IPS-18c (cell line): ENCODE measurements around the gene ELP6.
A peak's percentile ranks its signal among the peaks of the same experiment; 100 is the strongest.
"Not testable (repeated sequence)": the region's sequence is repeated elsewhere in the genome, so short reads cannot be mapped to it uniquely, and the experiment has no call there.

Experiments used
- H3K4me3 ChIP-seq: 2 replicates; pipeline ENCODE4 v1.7.0; 2013; ENCODE audit warnings: low read depth, mild to moderate bottlenecking, low read length, moderate library complexity; ENCODE audit not compliant: insufficient read depth
- H3K9me3 ChIP-seq: one replicate; pipeline ENCODE4 v1.6.1; 2013; ENCODE audit warnings: mild to moderate bottlenecking, low read length, moderate library complexity; ENCODE audit not compliant: control insufficient read depth, insufficient read depth

Gene ELP6

GRCh38 chr3:47520756-47521155 lies 7.2 kb upstream of the ELP6 start:
- Histone ChIP-seq H3K4me3 (no peak overlapping the region), H3K9me3 (no peaks in the 10 kb centered on the region)

GRCh38 chr3:47517937-47518336 lies 4.4 kb upstream of the ELP6 start:
- no peaks in the 10 kb centered on the region for H3K9me3 ChIP-seq
- no peak overlapping the region for H3K4me3 ChIP-seq

- no peaks in the 10 kb centered on the region for H3K9me3 ChIP-seq
- no peak overlapping the region for H3K4me3 ChIP-seq
These were observed 2.4 kb upstream of the ELP6 start for GRCh38 chr3:47515864-47516319.

GRCh38 chr3:47515100-47515499 lies 1.6 kb upstream of the ELP6 start:
- no peak overlapping the region for H3K4me3 ChIP-seq
- H3K9me3 ChIP-seq = no peaks in the 10 kb centered on the region

GRCh38 chr3:47512416-47513124 lies 942 bp downstream of the ELP6 start:
- H3K4me3 ChIP-seq = peak overlapping the region; percentile 97
- H3K9me3 ChIP-seq = no peaks in the 10 kb centered on the region

- H3K4me3 ChIP-seq, H3K9me3 ChIP-seq: not testable (repeated sequence)
These were observed 8.2 kb downstream of the ELP6 start for GRCh38 chr3:47505267-47505666.

- no peaks in the 10 kb centered on the region for H3K9me3 ChIP-seq
- no peak overlapping the region for H3K4me3 ChIP-seq
These were observed 9.4 kb downstream of the ELP6 start for GRCh38 chr3:47504113-47504512.

GRCh38 chr3:47503033-47503432 lies 10.5 kb downstream of the ELP6 start:
- H3K4me3 ChIP-seq = no peak overlapping the region

GRCh38 chr3:47496892-47497291 lies 16.6 kb downstream of the ELP6 start:
- no peak overlapping the region for H3K4me3 ChIP-seq
- H3K9me3 ChIP-seq = no peaks in the 10 kb centered on the region

More at GRCh38 chr3:47503033-47503432, 10.5 kb downstream of the ELP6 start:
- H3K9me3 ChIP-seq = no peaks in the 10 kb centered on the region

- no peak overlapping the region for H3K4me3 ChIP-seq
- H3K9me3 ChIP-seq = no peaks in the 10 kb centered on the region
These were observed 17.6 kb downstream of the ELP6 start for GRCh38 chr3:47495886-47496285.

GRCh38 chr3:47495111-47495510 lies 18.4 kb downstream of the ELP6 start:
- no peak overlapping the region for H3K4me3 ChIP-seq
- H3K9me3 ChIP-seq = no peaks in the 10 kb centered on the region

- Histone ChIP-seq H3K9me3 (no peaks in the 10 kb centered on the region), H3K4me3 (no peak overlapping the region)
These were observed 21.7 kb downstream of the ELP6 start for GRCh38 chr3:47491777-47492176.

- no peak overlapping the region for H3K4me3 ChIP-seq
- H3K9me3 ChIP-seq = no peaks in the 10 kb centered on the region
These were observed 22.3 kb downstream of the ELP6 start for GRCh38 chr3:47491186-47491585.

GRCh38 chr3:47487265-47487664 lies 26.2 kb downstream of the ELP6 start:
- Histone ChIP-seq H3K9me3 (no peaks in the 10 kb centered on the region), H3K4me3 (no peak overlapping the region)

- Histone ChIP-seq H3K4me3 (no peak overlapping the region), H3K9me3 (no peaks in the 10 kb centered on the region)
These were observed 27.7 kb downstream of the ELP6 start for GRCh38 chr3:47485812-47486211.

- no peaks in the 10 kb centered on the region for H3K9me3 ChIP-seq
- H3K4me3 ChIP-seq = no peak overlapping the region
These were observed 31.1 kb downstream of the ELP6 start for GRCh38 chr3:47482366-47482765.

- not testable (repeated sequence) for H3K9me3 ChIP-seq, H3K4me3 ChIP-seq
These were observed 31.7 kb downstream of the ELP6 start for GRCh38 chr3:47481763-47482162.

GRCh38 chr3:47480267-47480666 lies 33.2 kb downstream of the ELP6 start:
- H3K9me3 ChIP-seq, H3K4me3 ChIP-seq: not testable (repeated sequence)

GRCh38 chr3:47479826-47480160 lies 33.7 kb downstream of the ELP6 start:
- H3K4me3 ChIP-seq = no peak overlapping the region
- no peaks in the 10 kb centered on the region for H3K9me3 ChIP-seq
